ENCODE measurements around the gene TTBK2.
"Not testable (repeated sequence)": the region's sequence is repeated elsewhere in the genome, so short reads cannot be mapped to it uniquely, and the experiment has no call there.

- TF ChIP-seq CTCF (IDR thresholded peaks at IDR 0.05; ENCODE audit: low read length); EZH2 (IDR thresholded peaks at IDR 0.05; ENCODE audit: borderline replicate concordance, low read length): not testable (repeated sequence)
Observed at GRCh38 chr15:42893911-42894310, 26.7 kb downstream of the TTBK2 start.
